SH-SY5Y (cell line): ENCODE data around the gene OTX1.

ENCODE experiments used
- GATA2 ChIP-seq: IDR thresholded peaks from 2 replicates; pipeline ENCODE4 v1.6.1; 2011; ENCODE audit warnings: mild to moderate bottlenecking, low read depth, low read length
- GATA3 ChIP-seq: IDR thresholded peaks from 2 replicates; pipeline ENCODE4 v1.6.1; 2011; ENCODE audit warnings: low read depth, mild to moderate bottlenecking, low read length, moderate library complexity

Gene OTX1

GRCh38 chr2:63050334-63051041 lies at the start of gene OTX1:
Gene OTX1 (plus strand): TSS chr2:63050830. CDS start chr2:63052991, 2,161 bp downstream.
- TF ChIP-seq GATA3 (no peak), GATA2 (no peak)

GRCh38 chr2:63001576-63001975 lies 49.1 kb upstream of the OTX1 start:
- TF ChIP-seq GATA3 (no peak), GATA2 (no peak)

GRCh38 chr2:63003351-63003750 lies 47.3 kb upstream of the OTX1 start:
- TF ChIP-seq GATA3 (no peak), GATA2 (no peak)

- TF ChIP-seq GATA2 (no peak), GATA3 (no peak)
These were observed 42.7 kb upstream of the OTX1 start for GRCh38 chr2:63007813-63008458.

- TF ChIP-seq GATA2 (no peak), GATA3 (no peak)
These were observed 41.8 kb upstream of the OTX1 start for GRCh38 chr2:63008838-63009237.

GRCh38 chr2:63009490-63009889 lies 41.1 kb upstream of the OTX1 start:
- no peak for TF ChIP-seq GATA3

GRCh38 chr2:63012541-63012940 lies 38.1 kb upstream of the OTX1 start:
- TF ChIP-seq GATA3: no peak

GRCh38 chr2:63013438-63013837 lies 37.2 kb upstream of the OTX1 start:
- TF ChIP-seq GATA3 (no peak), GATA2 (no peak)

GRCh38 chr2:63015389-63015788 lies 35.2 kb upstream of the OTX1 start:
- TF ChIP-seq GATA3: no peak
- no peak for TF ChIP-seq GATA2

- TF ChIP-seq GATA2 (no peak), GATA3 (no peak)
These were observed 32.2 kb upstream of the OTX1 start for GRCh38 chr2:63018439-63018838.

- TF ChIP-seq GATA2 (no peak), GATA3 (no peak)
These were observed 27.2 kb upstream of the OTX1 start for GRCh38 chr2:63023444-63023843.

GRCh38 chr2:63027220-63027619 lies 23.4 kb upstream of the OTX1 start:
- TF ChIP-seq GATA3 (no peak), GATA2 (no peak)

GRCh38 chr2:63029058-63029457 lies 21.6 kb upstream of the OTX1 start:
- no peak for TF ChIP-seq GATA2
- no peak for TF ChIP-seq GATA3

- no peak for TF ChIP-seq GATA2
- no peak for TF ChIP-seq GATA3
These were observed 16.1 kb upstream of the OTX1 start for GRCh38 chr2:63034526-63034925.

- TF ChIP-seq GATA2 (no peak), GATA3 (no peak)
These were observed 15.5 kb upstream of the OTX1 start for GRCh38 chr2:63035169-63035568.

GRCh38 chr2:63035660-63036059 lies 15.0 kb upstream of the OTX1 start:
- TF ChIP-seq GATA3 (no peak), GATA2 (no peak)
